ENCODE measurements around the gene SSUH2.

DNA sequence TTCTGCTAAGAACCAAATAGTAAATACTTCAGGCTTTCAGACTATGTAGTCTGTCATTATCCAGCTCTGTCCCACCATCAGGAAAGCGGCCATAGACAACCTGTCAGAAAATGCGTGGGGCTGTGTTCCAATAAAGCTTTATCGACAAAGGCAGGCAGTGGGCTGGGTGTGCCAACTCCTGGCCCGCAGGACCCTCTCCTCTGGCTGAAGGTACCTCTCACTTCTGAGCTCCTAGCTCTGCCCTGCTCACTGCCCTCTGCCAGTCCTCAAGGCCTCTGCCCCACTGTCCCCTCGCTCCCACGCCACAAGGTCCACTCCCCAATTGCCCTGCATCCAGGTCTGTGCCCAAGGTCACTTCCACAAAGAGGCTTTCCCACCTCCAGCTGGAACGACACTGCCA, 20.0 kb downstream of the SSUH2 start:
- TF ChIP-seq, protein P1, sequence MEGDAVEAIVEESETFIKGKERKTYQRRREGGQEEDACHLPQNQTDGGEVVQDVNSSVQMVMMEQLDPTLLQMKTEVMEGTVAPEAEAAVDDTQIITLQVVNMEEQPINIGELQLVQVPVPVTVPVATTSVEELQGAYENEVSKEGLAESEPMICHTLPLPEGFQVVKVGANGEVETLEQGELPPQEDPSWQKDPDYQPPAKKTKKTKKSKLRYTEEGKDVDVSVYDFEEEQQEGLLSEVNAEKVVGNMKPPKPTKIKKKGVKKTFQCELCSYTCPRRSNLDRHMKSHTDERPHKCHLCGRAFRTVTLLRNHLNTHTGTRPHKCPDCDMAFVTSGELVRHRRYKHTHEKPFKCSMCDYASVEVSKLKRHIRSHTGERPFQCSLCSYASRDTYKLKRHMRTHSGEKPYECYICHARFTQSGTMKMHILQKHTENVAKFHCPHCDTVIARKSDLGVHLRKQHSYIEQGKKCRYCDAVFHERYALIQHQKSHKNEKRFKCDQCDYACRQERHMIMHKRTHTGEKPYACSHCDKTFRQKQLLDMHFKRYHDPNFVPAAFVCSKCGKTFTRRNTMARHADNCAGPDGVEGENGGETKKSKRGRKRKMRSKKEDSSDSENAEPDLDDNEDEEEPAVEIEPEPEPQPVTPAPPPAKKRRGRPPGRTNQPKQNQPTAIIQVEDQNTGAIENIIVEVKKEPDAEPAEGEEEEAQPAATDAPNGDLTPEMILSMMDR (IDR thresholded peaks at IDR 0.05), result no peak
- no peak for TF ChIP-seq POLR2A (IDR thresholded peaks at IDR 0.05)

All from esophagus squamous epithelium (tissue), 4 donors.